Measurements from ENCODE around the gene BCL7C. TPM values are rescaled to one million over a fixed set of nuclear protein-coding genes. Genes with fewer than 3 reads are reported as not detected.

BCL7C gene
- total and polyA plus RNA-seq, 2 of the 13 experiments (the other 11 are each of a cell fraction or from before 2014, with no cell fraction given), result 17.7 to 33.8 TPM

DNA sequence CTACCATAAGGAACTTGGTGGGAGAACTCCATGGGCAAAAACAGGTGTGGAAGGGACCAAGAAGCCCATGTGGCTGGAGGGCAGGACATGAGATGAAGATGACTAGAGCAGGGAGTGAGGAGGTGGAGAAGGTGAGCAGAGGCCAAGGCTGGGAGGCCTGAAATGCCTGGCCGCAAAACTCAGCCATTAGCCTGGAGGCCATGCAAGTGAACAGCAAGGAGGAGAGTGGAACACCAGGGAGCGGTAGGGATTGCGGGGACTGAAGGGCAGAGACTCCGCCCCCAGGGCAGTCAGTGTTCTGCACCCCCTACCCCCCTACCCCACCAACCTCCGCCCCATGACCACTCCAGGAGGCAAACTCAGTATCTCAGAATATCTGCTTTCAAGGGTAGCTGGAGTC lies 17.0 kb downstream of the BCL7C start (continued):
- no peak for TF ChIP-seq GPN1 (CRISPR knock-in tag; IDR thresholded peaks at IDR 0.05; ENCODE audit: borderline replicate concordance)
- TF ChIP-seq ZNF33B (CRISPR knock-in tag; IDR thresholded peaks at IDR 0.05), result no peak
- no peak for TF ChIP-seq ZNF678 (CRISPR knock-in tag; IDR thresholded peaks at IDR 0.05)
- TF ChIP-seq, protein P1, sequence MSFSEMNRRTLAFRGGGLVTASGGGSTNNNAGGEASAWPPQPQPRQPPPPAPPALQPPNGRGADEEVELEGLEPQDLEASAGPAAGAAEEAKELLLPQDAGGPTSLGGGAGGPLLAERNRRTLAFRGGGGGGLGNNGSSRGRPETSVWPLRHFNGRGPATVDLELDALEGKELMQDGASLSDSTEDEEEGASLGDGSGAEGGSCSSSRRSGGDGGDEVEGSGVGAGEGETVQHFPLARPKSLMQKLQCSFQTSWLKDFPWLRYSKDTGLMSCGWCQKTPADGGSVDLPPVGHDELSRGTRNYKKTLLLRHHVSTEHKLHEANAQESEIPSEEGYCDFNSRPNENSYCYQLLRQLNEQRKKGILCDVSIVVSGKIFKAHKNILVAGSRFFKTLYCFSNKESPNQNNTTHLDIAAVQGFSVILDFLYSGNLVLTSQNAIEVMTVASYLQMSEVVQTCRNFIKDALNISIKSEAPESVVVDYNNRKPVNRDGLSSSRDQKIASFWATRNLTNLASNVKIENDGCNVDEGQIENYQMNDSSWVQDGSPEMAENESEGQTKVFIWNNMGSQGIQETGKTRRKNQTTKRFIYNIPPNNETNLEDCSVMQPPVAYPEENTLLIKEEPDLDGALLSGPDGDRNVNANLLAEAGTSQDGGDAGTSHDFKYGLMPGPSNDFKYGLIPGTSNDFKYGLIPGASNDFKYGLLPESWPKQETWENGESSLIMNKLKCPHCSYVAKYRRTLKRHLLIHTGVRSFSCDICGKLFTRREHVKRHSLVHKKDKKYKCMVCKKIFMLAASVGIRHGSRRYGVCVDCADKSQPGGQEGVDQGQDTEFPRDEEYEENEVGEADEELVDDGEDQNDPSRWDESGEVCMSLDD (CRISPR knock-in tag; IDR thresholded peaks at IDR 0.05; ENCODE audit: borderline replicate concordance), result no peak
- TF ChIP-seq SP1 (IDR thresholded peaks at IDR 0.05), result no peak
- TF ChIP-seq SP1 (CRISPR knock-in tag; IDR thresholded peaks at IDR 0.05), result 0 out of 2 replicates have a peak, but pooled peaks have one; percentile 22
- TF ChIP-seq DNMT3B (CRISPR knock-in tag; conservative IDR thresholded peaks at IDR 0.05), result no peak
- TF ChIP-seq, protein P2, sequence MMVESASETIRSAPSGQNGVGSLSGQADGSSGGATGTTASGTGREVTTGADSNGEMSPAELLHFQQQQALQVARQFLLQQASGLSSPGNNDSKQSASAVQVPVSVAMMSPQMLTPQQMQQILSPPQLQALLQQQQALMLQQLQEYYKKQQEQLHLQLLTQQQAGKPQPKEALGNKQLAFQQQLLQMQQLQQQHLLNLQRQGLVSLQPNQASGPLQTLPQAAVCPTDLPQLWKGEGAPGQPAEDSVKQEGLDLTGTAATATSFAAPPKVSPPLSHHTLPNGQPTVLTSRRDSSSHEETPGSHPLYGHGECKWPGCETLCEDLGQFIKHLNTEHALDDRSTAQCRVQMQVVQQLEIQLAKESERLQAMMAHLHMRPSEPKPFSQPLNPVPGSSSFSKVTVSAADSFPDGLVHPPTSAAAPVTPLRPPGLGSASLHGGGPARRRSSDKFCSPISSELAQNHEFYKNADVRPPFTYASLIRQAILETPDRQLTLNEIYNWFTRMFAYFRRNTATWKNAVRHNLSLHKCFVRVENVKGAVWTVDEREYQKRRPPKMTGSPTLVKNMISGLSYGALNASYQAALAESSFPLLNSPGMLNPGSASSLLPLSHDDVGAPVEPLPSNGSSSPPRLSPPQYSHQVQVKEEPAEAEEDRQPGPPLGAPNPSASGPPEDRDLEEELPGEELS (CRISPR knock-in tag; IDR thresholded peaks at IDR 0.05), result peak; percentile 34; the same call in 1 of the 2 replicates
- TF ChIP-seq MEIS2 (CRISPR knock-in tag; IDR thresholded peaks at IDR 0.05), result no peak
- no peak for TF ChIP-seq ZNF274 (CRISPR knock-in tag; IDR thresholded peaks at IDR 0.05)
- TF ChIP-seq RXRA (CRISPR knock-in tag; IDR thresholded peaks at IDR 0.05), result no peak
- TF ChIP-seq, protein P3, sequence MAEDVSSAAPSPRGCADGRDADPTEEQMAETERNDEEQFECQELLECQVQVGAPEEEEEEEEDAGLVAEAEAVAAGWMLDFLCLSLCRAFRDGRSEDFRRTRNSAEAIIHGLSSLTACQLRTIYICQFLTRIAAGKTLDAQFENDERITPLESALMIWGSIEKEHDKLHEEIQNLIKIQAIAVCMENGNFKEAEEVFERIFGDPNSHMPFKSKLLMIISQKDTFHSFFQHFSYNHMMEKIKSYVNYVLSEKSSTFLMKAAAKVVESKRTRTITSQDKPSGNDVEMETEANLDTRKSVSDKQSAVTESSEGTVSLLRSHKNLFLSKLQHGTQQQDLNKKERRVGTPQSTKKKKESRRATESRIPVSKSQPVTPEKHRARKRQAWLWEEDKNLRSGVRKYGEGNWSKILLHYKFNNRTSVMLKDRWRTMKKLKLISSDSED (CRISPR knock-in tag; IDR thresholded peaks at IDR 0.05), result no peak
- TF ChIP-seq ZFY (CRISPR knock-in tag; IDR thresholded peaks at IDR 0.05), result peak; percentile 48
- no peak for TF ChIP-seq MAZ (IDR thresholded peaks at IDR 0.05; ENCODE audit: borderline replicate concordance, low read depth, low read length)
- no peak for TF ChIP-seq MAZ (CRISPR knock-in tag; IDR thresholded peaks at IDR 0.05; ENCODE audit: low read depth)
- peak; percentile 55 for TF ChIP-seq POLR2AphosphoS5 (IDR thresholded peaks at IDR 0.05; ENCODE audit: low read depth, low read length)
- peak; percentile 32; the same call in 1 of the 2 replicates for TF ChIP-seq TAF1 (CRISPR knock-in tag; IDR thresholded peaks at IDR 0.05)
- TF ChIP-seq ZNF549 (CRISPR knock-in tag; IDR thresholded peaks at IDR 0.05), result no peak
- TF ChIP-seq NFYC (CRISPR knock-in tag; IDR thresholded peaks at IDR 0.05), result no peak
- 0 out of 2 replicates have a peak, but pooled peaks have one; percentile 36 for TF ChIP-seq ZNF768 (CRISPR knock-in tag; IDR thresholded peaks at IDR 0.05)
- TF ChIP-seq, protein P4, sequence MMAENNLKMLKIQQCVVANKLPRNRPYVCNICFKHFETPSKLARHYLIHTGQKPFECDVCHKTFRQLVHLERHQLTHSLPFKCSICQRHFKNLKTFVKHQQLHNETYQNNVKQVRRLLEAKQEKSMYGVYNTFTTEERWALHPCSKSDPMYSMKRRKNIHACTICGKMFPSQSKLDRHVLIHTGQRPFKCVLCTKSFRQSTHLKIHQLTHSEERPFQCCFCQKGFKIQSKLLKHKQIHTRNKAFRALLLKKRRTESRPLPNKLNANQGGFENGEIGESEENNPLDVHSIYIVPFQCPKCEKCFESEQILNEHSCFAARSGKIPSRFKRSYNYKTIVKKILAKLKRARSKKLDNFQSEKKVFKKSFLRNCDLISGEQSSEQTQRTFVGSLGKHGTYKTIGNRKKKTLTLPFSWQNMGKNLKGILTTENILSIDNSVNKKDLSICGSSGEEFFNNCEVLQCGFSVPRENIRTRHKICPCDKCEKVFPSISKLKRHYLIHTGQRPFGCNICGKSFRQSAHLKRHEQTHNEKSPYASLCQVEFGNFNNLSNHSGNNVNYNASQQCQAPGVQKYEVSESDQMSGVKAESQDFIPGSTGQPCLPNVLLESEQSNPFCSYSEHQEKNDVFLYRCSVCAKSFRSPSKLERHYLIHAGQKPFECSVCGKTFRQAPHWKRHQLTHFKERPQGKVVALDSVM (CRISPR knock-in tag; IDR thresholded peaks at IDR 0.05), result peak; percentile 58
- no peak for TF ChIP-seq ZBTB20 (CRISPR knock-in tag; IDR thresholded peaks at IDR 0.05; ENCODE audit: borderline replicate concordance, low read depth)
- TF ChIP-seq, protein P5, sequence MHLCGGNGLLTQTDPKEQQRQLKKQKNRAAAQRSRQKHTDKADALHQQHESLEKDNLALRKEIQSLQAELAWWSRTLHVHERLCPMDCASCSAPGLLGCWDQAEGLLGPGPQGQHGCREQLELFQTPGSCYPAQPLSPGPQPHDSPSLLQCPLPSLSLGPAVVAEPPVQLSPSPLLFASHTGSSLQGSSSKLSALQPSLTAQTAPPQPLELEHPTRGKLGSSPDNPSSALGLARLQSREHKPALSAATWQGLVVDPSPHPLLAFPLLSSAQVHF (CRISPR knock-in tag; IDR thresholded peaks at IDR 0.05), result no peak
- no peak for TF ChIP-seq NRL (CRISPR knock-in tag; IDR thresholded peaks at IDR 0.05; ENCODE audit: borderline replicate concordance)

Measured in HepG2 (cell line).